GM18507 (cell line): ENCODE results near the gene ATP8B4.

Experiments
- DNase-seq: peaks from one replicate; pipeline ENCODE4 v3.0.0; 2011; ENCODE audit warnings: low read depth; ENCODE audit not compliant: insufficient read length; ENCODE audit errors: extremely low spot score
- FAIRE-seq: peaks from 2 replicates; lab custom pipeline; 2011; peaks lifted over from hg19 to GRCh38; lab: Jason Lieb, UNC

ATP8B4 gene

DNA sequence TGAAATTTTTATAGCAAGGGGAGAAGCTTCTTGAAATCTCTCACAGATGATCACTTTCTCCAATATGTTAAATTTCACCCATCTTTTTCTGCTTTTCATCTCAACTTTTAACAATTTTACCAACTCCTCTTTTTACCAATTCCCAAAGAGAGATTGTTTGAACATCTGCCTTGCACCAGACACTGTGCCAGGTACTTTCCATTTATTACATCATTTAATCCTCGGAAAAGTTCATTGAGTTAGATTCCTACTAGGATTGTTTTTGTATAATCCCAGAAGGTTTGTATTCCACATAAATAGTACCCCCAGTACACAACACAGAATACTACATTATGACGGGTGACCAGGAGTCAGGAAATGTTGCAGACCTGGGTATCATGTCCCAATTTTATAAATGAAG lies 74.1 kb downstream of the ATP8B4 start:
- DNase-seq (no peak), FAIRE-seq (no peak)

DNA sequence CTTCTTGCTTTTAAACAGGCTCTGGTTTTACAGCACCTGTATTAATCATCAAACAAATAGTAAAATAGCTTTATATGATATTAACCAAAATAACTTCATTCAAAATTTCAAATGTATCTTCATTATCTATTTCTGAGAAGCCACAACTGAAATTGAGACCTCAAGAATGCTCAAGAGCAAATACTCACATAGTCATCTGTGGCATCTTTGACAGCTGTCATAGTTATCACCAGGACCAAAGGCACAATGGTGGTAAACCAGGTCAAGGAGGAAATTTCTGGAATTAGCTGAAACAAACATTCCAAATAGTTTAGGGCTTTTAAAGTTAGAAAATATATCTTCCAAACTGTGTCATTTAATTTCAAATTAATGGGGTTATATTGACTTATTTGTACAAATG lies 74.6 kb downstream of the ATP8B4 start:
- no peak for FAIRE-seq
- no peak for DNase-seq

DNA sequence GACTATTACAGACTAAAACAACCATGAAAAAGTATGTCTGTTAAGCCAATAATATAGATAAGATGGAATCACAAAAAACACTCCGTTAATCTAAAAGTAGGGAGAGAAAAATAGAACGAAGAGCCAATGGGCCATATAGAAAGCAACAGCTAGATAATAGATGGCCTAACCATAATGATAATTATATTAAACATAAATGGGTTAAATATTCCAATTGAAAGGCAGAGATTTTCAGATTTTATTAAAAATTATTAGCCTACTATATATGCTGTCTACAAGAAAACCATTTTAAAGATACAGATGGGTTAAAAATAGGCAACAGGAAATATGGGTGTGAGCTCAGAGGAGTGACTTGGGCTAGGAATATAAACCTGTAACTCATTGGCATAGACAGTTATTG lies 76.3 kb downstream of the ATP8B4 start:
- no peak for FAIRE-seq

DNA sequence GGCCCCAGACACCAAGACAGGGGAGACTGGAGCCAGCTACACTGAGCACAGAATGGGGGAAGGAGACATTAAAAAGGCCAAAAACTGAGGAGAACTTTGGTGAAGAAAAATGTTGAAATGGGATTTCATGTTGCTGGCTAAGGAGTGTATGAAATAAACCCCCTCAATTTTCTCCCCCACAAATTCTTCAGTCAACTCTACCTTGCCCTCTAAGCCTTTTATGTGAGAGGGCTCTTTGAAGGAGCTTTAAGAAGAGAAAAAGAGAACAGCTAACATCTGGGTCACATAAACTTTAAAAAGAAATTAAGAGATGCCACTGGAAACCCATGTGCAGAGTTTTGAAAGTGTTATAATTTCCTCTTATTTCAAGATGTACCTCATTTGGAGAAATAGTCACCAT lies 88.6 kb downstream of the ATP8B4 start:
- DNase-seq: no peak
- FAIRE-seq: no peak

More for the DNA sequence above, 76.3 kb downstream of the ATP8B4 start:
- DNase-seq: no peak

DNA sequence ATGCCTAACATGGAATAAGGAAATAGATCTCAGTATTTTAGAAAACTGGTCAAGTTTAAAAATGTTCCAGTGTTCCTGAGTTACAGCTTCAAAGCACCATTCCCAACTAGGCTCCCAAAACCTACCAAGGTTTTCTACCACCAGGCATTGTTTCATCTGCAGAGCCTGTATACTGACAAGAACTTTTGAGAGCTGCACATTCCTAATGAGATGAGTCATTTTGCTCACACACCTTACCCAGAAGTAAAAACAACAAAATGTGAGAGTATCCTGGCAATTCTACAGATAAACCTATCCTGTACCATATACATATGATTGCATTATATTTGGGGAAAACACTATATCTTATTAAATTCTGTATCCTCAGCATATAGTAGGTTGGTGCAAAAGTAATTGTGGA lies 90.7 kb downstream of the ATP8B4 start:
- FAIRE-seq (no peak), DNase-seq (no peak)

DNA sequence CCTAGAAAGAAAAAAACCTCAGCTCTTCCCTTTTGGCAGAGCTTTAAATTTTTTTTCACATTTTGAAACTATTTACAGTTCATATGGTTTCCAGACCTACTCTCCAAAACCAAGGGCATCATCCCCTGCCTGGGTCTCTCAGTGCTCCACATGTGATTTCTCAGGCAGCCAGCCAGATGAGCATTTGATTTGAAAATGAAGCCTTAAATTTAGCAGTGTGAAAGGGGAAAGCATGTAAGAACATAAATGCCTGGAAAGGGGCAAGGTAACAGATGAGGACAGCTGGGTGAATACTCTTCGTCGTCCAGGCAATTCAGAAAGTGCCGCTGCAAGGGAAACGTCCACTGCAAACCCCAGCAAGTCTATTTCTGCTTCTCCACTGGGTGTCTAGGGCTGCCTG lies 94.8 kb downstream of the ATP8B4 start:
- FAIRE-seq: no peak
- no peak for DNase-seq

DNA sequence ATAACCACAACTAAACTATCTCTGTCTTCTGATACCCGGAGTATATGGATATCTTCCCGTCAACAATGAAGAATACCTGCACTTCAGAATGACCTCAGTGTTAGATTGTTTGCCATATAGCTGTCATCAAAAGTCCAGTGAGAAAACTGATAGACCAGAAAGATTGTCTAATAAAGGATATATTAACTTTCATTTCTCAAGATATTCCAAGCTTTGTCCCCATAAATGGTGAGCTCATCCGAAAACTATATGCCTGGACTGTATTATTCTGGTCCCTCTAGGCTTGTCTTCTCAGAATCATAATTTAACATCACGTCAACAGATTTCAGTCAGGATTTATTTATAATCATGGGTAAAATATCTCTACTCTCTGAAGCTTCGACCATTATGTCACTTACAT lies 100.5 kb downstream of the ATP8B4 start:
- DNase-seq (no peak), FAIRE-seq (no peak)

DNA sequence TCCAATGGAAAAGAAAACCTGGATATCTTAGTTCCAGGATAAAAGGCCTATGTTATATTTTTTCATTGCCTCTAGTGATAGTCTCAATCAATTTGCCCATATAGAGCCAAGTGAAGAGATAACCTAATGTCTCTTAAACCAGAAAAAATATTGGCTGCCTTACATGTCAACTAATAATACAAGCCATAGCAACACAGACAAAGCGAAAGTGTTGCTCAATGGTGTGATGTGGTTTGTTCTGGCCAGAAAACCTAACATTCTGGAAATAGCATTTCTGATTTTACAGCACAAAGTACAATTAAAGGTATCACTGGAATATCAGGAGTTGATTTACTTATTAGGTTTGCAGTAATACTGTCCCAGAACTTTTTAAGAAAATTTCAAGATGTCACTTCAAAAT lies 101.5 kb downstream of the ATP8B4 start:
- DNase-seq (no peak), FAIRE-seq (no peak)

DNA sequence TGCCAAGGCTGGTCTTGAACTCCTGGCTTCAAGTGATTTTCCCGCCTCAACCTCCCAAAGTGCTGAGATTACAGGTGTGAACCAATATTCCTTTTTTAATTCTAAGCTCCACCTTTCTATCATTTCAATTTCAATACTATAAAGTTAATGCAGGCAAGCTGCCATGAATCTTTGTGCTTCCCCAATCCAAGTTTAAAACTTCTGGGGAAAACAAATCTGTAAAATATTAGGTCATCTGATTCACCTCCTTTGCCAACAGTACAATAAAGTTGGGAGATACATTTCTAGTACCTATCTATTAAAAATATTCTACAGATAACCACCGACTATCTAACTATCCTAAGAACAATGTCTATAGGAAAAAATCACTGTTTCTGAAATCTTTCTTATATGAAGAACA lies 102.1 kb downstream of the ATP8B4 start:
- no peak for FAIRE-seq

DNA sequence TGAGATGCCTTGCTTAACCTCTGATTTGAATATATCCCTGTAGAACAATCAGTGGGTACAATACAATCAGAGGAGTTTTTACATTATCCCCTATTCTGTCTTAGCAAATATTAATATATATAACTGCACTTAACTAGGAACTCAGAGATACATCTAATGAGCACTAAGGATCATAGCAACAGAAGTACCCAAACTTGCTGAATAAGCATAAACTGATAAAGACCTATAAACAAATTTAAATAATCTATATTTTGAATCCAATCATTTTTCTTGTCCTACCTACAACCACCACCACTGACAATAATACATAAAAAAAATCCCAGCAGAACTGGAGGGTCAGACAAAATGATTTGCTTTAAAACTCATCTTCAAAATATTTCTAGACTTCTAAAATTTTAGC lies 106.2 kb downstream of the ATP8B4 start:
- no peak for FAIRE-seq
- no peak for DNase-seq

More for the DNA sequence above, 102.1 kb downstream of the ATP8B4 start:
- no peak for DNase-seq

DNA sequence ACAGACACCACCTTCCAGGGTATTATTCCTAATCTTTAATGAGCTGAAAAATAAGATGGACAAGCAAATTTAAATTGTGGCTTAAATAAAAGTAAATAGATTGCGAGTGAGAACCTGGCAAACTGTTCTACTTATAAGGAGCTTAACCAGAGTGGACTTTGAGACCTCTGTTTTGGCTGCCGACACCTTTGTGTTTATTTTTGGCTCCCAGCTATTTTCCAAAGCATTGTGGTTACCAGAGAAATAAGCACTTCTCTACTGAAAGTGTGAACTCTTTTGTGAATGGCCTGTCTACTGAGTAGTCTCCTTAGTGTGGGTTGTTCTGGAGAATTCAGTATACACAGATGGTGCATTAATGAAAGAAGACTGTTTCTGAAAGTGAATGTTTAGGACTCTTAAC lies 109.4 kb downstream of the ATP8B4 start:
- DNase-seq (no peak), FAIRE-seq (no peak)

DNA sequence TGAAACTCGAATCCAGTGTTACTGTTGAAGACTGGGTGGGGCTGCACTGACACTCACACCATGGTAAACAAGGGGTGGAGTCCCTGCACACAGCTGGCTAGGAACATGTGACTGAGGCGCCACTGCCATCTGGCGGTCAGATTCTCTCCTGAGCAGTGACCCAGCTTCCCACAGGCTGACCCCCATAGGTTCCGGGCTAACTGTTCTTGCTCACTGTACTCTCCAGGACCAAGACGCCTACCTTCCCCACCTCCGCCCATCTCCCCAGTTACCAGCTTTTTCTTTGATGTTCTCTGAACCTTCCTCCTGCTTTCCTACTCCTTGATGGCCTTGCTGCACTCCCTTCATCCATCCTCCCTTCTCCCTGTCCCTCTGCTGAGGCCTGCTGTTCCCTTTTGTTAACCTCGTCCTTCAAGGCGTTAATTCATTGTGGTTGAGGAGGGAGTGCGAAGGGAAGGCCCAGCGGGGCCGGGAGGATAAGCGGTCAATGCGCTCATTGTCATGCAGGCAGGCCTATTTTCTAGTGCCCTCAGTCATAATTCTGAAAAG lies 115.2 kb downstream of the ATP8B4 start:
- FAIRE-seq (peak; percentile 79), DNase-seq (peak; percentile 45)

DNA sequence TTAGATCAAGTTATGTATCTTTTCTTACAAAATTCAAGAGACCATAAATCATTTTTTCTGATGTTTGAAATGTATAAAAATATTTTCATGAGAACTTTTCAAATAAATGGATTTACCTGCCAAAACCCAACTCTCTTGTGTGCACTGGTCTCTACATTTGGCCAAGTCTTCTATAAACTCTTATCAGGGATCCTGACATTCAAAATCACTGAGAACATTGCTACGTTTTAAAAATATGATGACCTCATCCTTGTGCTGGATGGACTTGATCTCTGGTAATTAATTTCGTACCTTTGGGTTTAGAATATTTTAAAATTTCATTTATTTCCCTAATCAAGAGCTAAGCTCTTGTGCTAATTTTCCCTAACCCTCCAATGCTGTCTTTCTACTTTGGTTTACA lies 127.4 kb downstream of the ATP8B4 start:
- FAIRE-seq (no peak), DNase-seq (no peak)

DNA sequence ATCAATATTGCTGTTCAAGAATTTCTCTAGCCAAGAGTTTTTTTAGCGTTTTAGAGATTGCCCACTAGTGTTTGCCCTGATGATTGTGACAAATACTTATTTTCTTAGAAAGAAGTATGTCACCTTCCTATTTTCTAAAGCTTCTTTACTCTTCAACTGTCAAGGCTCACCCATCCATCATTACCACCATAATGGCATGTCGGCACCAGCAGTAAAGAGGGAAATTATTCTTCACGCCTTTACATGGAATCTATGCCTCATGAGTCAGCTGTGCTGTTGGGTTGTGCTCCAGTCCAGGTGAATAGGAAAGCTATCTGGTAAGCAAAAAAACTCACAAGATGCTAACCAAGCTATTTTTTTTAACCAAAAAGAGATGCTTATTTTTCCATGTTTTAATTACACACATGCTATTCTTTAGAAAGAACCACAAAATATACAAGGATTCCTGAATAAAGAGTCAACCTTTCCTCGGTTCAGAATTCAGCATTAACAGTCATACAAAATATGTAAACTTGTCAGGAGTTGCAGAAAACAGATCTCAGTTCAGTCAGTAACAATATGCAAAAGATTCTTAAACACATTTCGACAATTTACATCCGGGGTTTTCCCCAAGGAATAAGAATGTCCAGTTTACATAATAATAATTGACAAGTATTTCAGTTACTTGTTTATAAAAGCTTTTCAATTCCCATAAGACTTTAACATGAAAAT lies 128.0 kb downstream of the ATP8B4 start:
- no peak for DNase-seq
- FAIRE-seq: no peak

DNA sequence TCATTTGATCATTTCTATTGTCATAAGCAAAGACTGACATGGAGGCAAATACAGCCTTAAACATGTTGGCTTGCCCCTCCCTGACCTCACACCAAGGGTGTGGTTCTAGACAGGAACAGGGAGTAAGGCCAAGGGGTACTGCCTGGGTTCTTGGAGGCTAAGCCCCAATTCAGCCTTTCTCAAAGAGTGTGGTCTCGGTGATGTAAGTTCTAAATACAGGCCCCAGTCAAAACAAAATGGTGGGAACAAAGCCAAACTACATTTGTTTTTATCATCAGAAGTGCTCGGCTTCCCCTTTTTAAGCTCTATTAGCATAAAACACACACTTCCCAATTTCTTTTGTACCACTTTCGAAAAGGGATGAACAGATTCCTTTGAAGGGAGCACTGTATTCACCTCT lies 129.5 kb downstream of the ATP8B4 start:
- DNase-seq: no peak
- no peak for FAIRE-seq

DNA sequence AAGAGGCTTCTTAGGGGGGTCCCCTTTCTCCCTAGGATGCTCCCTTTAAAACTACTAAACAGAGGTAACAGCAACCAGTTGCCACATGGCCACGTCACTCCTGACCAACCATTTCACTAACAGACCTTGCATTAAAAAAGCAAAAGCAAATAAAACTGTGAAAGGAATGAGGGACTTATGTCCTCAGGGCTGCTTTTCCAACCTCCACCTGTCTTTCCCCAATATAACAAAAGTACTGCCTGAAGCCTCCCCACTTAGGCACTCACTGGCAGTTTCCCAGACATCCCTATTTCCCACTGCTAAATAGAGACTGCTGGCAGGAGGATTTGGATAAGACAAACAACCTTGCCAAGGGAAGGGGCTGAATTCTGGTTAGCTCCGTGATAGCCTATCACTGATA lies 130.3 kb downstream of the ATP8B4 start:
- DNase-seq: no peak
- no peak for FAIRE-seq

DNA sequence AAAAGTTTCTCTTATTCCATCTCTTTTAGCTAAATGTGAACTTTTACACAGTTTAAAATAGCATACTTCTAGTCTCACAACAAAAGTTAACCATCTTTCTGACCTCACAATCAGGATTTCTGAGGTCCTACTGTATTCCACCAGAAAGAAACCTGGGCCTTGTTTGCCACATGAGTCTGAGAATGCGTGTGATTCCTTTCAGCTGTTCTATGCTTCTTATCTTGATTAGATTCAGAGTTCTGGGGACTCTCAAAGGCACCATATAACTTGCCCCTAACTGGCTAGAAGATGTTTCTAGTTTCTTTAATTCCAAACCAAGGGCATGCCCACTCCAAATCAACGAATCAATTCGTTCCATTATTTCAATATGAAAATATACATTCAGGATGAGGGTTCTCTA lies 131.1 kb downstream of the ATP8B4 start:
- DNase-seq (no peak), FAIRE-seq (no peak)

DNA sequence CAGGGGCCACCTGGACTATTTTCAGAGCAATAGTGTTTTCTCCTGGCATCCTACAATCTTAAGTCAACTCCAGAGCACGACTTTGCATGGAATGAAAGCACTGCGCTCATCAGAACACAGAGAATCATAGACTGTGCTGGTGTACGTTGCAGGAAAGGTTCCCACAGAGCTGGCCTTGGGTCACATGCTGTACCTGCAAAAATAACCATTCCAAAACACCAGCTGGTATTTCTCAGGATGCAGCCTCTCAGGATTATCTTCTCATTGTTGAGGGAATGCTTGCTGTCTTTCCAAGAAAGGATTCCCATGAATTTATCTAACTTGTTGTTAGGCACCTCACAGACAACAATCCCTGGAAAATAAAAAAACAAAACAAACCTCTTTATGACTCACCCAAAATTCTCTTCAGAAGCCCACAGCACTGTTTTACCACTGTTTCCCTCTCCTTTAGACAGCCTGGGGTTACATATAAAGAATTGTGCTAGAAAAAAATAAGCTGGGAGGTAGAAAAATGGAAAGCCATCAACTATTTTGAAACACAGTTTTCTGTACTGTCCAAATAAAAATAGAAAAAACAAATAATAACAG lies 131.7 kb downstream of the ATP8B4 start:
- FAIRE-seq (no peak), DNase-seq (no peak)

DNA sequence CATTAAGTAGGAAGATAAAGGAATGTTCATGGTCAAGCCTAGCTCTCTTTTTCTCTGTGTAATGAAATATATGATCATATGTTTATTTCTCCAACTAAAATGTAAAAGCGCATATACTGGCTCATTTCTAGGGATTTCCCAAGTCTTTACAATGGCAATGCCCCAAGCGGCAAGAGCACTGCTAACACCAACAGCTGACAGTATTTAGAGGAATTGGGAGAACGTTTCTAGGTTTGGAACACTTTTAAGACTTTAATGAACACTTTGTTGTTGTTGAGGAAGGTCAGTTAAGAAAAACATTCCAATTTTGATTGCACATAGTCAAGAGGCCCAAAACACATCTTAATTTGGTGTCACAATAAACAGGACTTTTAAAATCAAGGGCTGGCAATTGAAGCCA lies 132.7 kb downstream of the ATP8B4 start:
- FAIRE-seq (no peak), DNase-seq (no peak)

DNA sequence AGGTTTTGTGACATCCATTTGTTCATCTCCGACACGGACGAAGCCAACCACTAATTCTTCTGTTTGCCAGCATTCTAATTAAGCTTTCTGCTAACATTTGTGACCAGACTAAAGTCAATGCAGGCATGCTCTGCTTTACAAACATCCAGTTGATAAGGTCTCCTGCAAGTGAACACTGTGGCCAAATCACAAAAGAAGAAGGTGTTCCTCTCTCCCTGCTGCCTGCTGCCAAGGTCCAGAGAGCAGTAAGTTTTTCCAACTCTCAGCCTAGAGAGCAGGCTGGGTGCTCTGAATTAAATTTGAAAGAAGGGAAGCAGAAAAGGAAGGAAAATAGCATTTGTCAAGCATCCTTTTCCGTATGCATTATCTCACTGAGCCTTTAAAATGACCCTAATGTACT lies 133.6 kb downstream of the ATP8B4 start:
- FAIRE-seq (no peak), DNase-seq (no peak)

DNA sequence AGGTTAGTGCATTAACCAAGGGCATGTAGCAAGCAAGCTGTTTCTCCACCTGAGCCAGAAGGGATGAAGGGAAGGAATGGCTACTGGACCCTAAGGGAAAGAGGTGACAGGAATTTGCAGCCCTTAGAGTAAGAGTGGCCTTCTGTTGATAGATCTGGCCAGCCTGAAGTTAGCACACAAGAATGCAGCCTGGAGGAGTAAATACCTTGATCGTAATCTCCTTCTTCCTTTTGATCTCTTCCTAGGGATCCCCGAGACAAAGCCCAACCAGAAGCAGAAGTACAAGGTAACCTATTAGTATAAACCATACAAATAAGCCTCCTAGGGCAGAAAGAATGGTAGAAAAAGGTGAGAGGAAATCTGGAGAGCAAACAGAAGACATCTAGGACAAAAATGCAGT lies 134.6 kb downstream of the ATP8B4 start:
- DNase-seq: no peak
- no peak for FAIRE-seq
